GM12864 (cell line): Measurements from ENCODE around the gene METTL22.

Experiments used
- DNase-seq: peaks from one replicate; pipeline ENCODE4 v3.0.0-alpha.2; 2011; ENCODE audit warnings: low read depth
- H3K4me3 ChIP-seq: 2 replicates; pipeline ENCODE4 v1.5.1; 2011; ENCODE audit warnings: mild to moderate bottlenecking, low read depth, low read length, control low read depth
- CTCF ChIP-seq: IDR thresholded peaks from 2 replicates; pipeline ENCODE4 v1.5.1; 2011; ENCODE audit warnings: low read depth, mild to moderate bottlenecking, moderate library complexity, low read length, control low read depth, inconsistent platforms; ENCODE audit errors: missing control alignments

Gene METTL22, protein sequence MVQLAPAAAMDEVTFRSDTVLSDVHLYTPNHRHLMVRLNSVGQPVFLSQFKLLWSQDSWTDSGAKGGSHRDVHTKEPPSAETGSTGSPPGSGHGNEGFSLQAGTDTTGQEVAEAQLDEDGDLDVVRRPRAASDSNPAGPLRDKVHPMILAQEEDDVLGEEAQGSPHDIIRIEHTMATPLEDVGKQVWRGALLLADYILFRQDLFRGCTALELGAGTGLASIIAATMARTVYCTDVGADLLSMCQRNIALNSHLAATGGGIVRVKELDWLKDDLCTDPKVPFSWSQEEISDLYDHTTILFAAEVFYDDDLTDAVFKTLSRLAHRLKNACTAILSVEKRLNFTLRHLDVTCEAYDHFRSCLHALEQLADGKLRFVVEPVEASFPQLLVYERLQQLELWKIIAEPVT

GRCh38 chr16:8621572-8622314, at the start of gene METTL22:
Gene METTL22, plus strand, starts transcription at chr16:8621698. Its CDS starts 3,968 bp downstream, at chr16:8625666.
- DNase-seq = peak; percentile 54
- TF ChIP-seq CTCF = no peak
- peak within 1 kb of the TSS; percentile 90 for H3K4me3 ChIP-seq

DNA sequence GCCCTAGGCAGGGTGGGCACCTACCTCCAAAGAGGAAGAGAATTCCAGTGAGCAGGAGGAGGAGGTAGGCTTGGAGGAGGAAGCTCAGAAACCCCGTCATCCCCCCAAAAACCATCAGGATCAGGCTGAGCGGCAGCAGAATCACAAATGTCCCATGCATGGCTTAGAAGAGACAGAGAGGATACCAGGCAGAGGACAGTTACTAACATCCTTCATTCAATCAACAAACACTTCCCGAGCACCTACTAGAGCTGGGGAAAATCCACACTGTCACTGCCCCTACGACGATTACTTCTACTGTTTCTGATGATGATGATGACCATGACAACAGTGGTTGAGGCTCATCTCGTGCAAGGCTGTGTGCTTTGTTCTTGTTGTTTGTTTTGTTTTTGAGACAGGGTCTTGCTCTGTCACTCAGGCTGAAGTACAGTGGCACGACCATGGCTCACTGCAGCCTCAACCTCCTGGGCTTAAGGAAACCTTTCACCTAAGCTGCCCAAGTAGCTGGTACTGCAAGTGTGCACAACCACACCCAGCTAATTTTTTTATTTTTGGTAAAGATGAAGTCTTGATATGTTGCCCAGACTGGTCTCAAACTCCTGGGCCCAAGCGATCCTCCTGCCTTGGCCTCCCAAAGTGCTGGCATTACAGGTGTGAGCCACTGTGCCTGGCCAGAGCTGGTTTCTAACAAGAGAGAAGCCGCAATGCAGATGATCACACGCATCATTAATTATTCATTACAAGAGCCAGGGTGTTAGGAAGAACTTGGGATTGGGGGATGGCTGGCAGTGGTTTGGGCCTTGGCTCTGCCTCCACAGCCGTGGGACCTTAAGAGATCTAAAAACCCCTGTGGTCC, 49.2 kb upstream of the METTL22 start:
- H3K4me3 ChIP-seq = no peak overlapping the region
- DNase-seq = no peak
- TF ChIP-seq CTCF = no peak

- DNase-seq = no peak
- TF ChIP-seq CTCF = peak; percentile 46
- H3K4me3 ChIP-seq = no peak overlapping the region
Measured at GRCh38 chr16:8572919-8573724, 48.4 kb upstream of the METTL22 start.

DNA sequence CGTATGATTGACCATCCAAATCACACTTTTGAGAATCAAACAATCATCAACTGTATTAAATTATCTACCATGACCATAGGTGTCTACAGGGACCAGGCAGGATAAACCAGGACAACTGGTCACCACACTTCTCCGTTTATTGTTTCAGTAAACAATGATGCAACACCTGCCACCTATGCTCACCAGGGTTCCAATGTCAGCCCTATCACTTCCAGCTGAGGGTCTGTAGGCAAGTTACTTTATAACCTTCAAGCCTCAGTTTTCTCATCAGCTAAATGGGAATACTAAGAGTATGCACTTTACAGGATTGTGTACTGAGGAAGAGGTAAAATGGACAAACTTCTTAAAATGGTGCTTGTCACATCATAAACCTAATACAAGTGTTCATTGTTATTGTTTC, 46.1 kb upstream of the METTL22 start:
- no peak for TF ChIP-seq CTCF
- H3K4me3 ChIP-seq = no peak overlapping the region
- DNase-seq = no peak

- no peak for DNase-seq
- TF ChIP-seq CTCF = no peak
- no peak overlapping the region for H3K4me3 ChIP-seq
Measured at GRCh38 chr16:8576141-8577004, 45.1 kb upstream of the METTL22 start.
